Kidney capillary endothelial cell (primary cell): Measurements from ENCODE around the gene SLC66A2.
"Not testable (repeated sequence)": the region's sequence is repeated elsewhere in the genome, so short reads cannot be mapped to it uniquely, and the experiment has no call there.

Experiments used
- DNase-seq: peaks from one replicate; pipeline ENCODE4 v3.0.0-alpha.2; 2018; ENCODE audit warnings: low spot score

SLC66A2 gene

GRCh38 chr18:79951545-79952455, at the start of gene SLC66A2:
TSS of gene SLC66A2 (minus strand) at chr18:79951653. CDS start at chr18:79950926, 727 bp downstream.
- peak; percentile 71 for DNase-seq

- DNase-seq, result no peak
Measured at GRCh38 chr18:80000877-80001276, 49.4 kb upstream of the SLC66A2 start.

DNA sequence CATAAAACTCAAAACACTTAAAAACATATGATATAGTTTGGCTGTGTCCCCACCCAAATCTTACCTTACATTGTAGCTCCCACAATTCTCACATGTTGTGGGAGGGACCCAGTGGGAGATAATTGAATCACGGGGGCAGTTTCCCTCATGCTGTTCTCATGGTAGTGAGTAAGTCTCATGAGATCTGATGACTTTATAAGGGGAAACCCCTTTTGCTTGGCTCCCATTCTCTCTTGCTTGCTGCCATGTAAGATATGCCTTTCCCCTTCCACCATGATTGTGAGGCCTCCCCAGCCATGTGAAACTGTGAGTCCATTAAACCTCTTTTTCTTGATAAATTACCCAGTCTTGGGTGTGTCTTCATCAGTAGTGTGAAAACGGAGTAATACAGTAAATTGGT, 48.2 kb upstream of the SLC66A2 start:
- not testable (repeated sequence) for DNase-seq

GRCh38 chr18:79991494-79991893, 40.0 kb upstream of the SLC66A2 start:
- no peak for DNase-seq

DNA sequence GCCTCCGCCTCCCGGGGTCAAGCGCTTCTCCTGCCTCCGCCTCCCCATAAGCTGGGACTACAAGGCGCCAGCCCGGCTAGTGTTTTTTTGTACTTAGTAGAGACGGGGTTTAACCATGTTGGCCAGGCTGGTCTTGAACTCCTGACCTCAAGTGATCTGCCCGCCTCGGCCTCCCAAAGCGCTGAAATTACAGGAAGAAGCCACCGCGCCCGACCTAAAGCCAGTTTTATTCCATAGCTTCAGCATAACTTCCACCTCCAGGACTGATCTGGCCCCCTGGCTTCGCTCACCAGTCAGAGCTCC, 37.7 kb upstream of the SLC66A2 start:
- DNase-seq, result no peak

DNA sequence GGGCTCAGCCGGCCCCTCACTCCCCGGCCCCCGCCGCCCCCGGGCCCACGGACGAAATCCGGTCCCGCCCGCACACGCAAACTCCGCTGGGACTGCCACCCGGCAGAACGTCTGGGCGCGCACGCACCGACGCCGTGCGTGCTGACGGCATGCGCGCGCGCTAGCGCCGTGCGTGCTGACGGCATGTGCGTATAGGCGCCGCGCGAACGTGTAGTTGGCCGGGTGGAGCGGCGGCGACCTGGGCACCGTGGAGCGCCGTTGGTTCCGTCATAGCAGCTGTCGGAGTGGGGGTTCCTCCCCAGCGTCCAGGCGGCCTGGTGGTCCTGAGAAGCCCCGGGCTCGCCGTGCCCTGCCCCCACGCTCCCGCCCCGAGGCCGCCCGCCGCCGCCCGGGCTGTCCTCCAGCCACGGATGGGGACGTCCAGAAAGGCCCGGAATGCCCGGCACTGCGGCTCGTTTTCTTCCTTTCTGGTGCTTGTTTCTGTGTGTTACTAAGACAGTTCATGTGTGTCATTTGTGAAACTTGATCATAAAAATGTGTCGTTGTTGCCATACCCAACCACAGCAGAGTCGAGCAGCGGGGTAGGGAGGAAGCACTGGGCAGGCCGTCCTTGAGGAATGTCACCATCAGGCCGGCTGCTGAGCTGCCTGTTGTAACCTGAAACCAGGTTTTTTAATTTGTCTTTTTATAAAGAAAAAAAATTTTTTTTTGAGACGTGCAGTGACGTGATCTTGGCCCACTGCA, 37.2 kb upstream of the SLC66A2 start, which contains the start of gene TXNL4A:
TSS of gene TXNL4A (minus strand) at position 113 of the 744 bp plus-strand sequence. CDS start 171 bp downstream, outside the sequence.
- DNase-seq, result peak; percentile 73

DNA sequence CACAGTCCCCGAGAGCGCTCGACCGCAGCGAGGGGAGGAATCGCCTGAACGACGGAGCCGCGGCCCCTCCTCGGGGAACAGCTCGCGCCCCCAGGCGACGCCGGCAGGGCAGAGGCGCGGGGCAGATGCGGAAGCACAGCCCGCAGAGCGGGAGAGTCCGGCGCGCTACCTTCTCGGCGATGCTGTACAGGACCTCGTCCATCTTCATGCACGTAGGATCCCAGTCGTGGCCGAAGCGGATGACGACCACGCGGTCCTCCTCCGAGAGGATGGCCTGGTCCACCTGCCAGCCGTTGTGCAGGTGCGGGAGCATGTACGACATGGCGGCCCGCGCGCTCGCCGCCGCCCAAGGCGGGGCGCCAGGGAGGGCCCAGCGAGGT, 36.6 kb upstream of the SLC66A2 start:
- DNase-seq, result no peak

DNA sequence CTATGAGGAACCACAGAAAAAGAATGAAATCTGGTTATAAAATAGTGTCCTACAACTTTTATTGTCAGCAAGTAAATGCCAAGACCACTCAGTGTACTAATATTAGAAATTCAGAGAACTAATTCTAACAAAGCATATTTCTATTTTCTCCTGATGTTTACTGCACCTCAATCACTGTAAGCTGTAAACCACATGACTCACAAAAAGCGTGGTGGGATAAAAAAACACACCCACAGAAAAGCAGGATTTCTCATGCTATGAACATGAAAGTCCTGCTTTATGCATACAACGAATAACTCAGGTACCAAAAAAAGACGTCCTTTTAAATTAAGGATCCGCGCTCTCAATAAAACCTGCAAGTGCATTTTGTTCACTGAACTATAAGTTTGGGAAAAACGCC, 36.1 kb upstream of the SLC66A2 start:
- DNase-seq, result no peak

- DNase-seq, result no peak
Measured at GRCh38 chr18:79986726-79987125, 35.3 kb upstream of the SLC66A2 start.

- no peak for DNase-seq
Measured at GRCh38 chr18:79985172-79985571, 33.7 kb upstream of the SLC66A2 start.

- DNase-seq, result no peak
Measured at GRCh38 chr18:79983793-79984192, 32.3 kb upstream of the SLC66A2 start.

DNA sequence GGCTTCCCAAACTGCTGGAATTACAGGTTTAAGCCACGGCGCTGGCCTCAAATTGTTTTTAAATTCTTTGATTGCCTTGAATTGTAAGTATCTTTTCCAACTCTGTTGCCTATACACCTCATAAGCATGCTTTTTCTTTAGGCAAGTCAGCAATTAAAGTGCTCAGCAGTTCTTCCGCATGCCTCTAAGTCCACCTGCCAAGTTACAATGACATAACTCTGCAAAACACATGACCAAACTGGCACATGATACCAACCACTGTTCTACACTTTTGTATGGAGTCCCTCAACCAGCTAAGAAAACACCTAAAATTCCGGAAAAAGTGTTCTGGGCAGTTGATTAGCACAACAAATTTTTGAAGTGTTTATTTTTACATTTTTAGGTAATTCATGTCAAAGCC, 31.8 kb upstream of the SLC66A2 start:
- no peak for DNase-seq

DNA sequence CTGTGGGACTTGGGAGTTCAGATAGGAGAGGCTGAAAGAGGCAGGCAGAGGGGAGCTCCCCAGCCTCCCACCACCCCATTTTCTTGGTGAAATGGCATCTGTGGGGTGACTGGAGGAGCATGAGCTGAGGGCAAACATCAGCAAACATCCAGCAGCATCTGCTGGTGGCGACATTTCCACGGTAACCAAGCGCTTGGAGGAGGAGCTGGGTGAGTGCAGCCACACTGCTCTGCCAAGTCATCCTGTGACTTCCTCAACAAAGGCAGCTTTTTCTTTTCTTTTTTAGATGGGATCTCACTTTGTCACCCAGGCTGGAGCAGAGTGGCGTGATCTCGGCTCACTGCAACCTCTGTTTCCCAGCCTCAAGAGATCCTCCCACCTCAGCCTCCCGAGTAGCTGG, 31.3 kb upstream of the SLC66A2 start:
- no peak for DNase-seq

DNA sequence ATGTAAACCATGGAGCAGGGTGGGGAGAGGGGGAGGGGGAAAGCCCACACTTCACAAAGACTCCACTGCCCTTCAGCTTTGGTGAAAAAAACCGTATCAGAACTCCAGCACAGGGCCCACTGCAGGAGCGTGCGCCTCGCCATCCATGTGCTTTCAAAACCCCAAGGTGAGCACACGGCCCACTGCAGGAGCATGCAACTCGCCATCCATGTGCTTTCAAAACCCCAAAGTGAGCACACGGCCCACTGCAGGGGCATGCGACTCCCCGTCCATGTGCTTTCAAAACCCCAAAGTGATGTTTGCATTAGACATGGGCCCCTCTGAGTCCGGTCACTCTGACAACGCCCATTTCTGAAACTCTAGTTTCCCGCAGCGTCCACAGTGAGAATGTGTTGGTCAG, 29.1 kb upstream of the SLC66A2 start:
- no peak for DNase-seq

GRCh38 chr18:79979843-79980242, 28.4 kb upstream of the SLC66A2 start:
- no peak for DNase-seq

DNA sequence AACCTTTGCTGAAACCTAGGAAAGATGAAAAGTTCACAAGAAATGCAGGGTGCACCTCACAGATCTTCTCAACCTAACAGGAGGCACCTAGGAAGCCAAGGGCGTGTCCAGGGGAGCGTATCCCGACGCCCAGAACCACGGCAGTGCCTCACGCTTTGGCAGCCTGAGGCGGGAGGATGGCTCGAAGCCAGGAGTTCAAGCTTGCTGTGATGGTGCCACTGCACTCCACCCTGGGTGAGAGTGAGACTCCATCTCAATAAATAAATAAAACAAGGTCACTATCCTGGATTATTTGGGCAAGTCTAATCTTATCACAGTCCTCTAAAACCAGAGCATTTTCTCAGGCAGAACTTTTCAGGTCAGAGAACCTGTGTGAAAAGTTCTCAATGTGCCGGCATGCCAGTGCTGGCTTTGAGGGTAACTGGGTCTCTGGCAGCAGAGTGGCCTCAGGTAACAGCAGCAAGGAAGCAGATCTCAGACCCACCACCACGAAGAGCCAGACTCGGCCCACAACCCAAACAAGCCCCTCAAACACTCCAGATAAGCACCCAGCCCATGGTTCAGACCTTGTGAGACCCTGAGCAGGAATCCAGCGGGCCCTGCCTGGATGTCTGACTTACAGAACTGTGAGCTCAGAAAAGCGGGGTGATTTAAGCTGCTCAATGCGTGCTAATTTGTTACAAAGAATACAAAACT, 24.7 kb upstream of the SLC66A2 start:
- no peak for DNase-seq

DNA sequence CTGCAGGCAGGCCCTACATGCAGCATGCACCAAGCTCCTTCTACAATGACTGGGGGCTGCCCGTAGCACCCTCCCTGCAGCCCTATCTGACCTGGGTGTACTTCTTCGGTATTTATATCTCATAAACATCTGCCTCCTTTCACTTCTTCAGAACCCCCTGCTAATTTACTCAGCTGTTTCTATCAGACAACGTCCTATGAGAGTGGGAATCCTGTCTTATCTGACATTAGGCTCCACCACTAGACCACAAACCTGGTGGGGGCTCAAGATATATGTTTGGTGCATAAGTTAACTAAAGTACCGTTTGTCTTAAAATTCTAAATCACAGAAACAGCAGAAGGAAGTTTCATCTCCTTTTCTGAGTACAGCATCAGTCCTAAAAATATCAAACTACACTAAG, 23.6 kb upstream of the SLC66A2 start:
- no peak for DNase-seq

DNA sequence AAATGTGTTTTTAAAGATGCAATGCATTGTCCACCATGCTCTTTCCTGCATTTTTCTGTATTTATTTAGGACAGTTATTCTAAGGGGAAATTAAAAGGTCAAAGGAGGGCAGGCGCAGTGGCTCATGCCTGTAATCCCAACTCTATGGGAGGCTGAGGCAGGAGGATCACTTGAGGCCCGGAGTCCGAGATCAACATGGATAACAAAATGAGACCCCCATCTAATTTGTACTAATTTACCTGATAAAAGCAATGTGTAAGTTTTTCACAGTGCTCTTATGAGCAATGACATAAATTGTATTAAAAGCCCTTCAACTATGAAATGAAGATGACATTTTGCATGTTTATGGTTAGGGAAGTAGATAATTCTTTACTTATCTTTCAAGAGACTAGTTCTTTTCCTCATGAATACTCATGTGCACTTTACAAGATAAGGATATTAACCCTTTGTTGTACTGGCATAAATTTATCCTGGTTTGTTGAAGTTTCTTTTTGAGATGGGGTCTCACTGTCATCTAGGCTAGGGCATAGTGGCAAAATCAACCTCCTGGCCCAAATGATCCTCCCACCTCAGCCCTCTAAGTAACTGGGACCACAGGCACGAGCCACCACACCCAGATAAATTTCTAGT, 22.7 kb upstream of the SLC66A2 start:
- no peak for DNase-seq

DNA sequence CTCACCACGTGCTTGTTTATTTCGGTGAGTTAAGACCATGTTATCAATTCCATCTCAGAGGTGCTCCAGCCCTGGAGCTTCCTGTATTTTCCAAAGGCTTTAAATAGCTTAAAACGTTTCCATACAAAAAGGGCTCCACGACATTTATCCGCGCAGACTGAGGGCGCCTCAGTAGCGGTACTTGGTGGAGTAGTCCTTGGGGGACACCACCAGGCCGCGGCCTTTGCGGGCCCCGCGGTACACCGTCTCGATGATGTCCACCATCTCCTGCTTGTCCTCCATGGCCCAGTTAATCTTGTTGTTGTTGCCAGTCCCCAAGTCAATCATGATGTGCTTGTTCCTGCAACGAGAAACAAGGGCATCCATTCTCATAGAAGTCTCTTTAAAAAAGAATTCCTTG, 22.1 kb upstream of the SLC66A2 start:
- DNase-seq, result no peak

- DNase-seq, result no peak
Measured at GRCh38 chr18:79972720-79973119, 21.3 kb upstream of the SLC66A2 start.

DNA sequence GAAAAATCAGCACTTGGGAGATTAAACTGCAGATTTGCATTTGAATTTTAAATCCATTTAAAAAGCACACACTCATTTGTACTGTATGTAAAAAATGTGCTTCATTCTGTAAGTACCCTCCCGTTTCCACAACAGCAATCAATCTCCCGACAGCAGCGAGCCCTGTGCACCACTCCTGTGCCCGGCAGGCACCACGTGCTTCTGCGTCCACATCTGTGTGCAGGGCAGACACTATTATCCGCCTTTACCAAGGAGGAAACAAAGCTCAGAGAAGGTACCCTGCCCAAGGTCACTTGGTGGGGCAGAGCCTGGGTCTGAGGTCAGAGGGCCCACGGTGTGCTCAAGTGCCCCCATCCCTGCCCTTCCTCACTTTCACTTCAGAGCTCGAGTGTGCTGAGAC, 20.5 kb upstream of the SLC66A2 start:
- DNase-seq, result no peak

DNA sequence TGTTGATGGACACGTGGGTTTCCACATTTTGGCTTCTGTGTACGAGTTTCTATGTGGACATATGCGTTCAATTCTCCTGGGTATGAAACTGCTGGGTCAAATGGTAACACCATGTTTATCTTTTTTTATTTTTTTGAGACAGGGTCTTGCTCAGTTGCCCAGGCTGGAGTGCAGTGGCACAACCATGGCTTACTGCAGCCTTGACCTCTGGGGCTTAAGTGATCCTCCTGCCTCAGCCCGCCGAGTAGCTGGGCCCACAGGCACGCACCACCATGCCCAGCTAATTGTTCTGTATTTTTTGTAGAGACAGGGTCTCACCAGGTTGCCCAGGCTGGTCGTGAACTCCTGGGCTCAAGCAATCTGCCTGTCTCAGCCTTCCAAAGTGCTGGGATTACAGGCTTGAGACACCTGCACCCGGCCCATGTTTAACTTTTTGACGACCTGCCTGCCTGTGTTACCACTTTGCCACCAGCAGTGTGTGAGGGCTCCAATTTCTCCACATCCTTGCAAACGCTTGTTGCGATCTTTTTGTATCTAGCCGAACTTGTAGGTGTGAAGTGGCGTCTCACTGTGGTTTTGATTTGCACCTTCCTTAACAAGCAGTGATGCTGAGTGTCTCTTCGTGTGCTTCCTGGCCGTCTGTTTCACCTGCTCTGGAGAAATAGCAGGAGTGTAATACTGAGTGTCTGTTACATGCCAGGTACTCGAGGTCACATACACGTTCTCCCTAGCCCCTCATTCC, 19.9 kb upstream of the SLC66A2 start:
- DNase-seq, result no peak
